ENCODE results near the gene NEGR1.

DNA sequence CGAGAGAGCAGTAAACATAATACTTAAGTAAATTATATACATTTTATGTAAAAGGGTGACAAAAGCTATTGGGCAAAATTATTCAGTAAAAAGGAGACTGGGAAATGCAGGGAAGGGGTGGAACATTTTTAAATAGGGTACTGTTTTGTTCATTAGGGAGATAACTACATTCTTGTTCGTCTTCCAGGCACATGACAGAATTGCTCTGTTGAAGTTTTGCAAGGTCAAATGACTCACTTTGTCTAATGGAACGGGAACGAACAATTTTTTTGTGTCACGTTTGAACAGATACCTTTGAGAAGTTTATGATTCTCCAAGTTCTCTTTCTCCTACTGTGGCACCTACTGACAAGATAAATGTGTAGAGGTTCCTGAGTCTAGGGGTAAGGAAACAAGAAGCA is 819.2 kb downstream of the NEGR1 start:
- TF ChIP-seq, protein P1, sequence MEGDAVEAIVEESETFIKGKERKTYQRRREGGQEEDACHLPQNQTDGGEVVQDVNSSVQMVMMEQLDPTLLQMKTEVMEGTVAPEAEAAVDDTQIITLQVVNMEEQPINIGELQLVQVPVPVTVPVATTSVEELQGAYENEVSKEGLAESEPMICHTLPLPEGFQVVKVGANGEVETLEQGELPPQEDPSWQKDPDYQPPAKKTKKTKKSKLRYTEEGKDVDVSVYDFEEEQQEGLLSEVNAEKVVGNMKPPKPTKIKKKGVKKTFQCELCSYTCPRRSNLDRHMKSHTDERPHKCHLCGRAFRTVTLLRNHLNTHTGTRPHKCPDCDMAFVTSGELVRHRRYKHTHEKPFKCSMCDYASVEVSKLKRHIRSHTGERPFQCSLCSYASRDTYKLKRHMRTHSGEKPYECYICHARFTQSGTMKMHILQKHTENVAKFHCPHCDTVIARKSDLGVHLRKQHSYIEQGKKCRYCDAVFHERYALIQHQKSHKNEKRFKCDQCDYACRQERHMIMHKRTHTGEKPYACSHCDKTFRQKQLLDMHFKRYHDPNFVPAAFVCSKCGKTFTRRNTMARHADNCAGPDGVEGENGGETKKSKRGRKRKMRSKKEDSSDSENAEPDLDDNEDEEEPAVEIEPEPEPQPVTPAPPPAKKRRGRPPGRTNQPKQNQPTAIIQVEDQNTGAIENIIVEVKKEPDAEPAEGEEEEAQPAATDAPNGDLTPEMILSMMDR (conservative IDR thresholded peaks at IDR 0.05; ENCODE audit: low read length) = no peak
- TF ChIP-seq EZH2phosphoT487 (IDR thresholded peaks at IDR 0.05; ENCODE audit: borderline replicate concordance) = no peak

Data from Loucy (cell line).